NOMO-1 treated with dmso at 0.1 percent for 144 hours (cell line): ENCODE results near the gene TNRC6B.

Source experiments
- DNase-seq: peaks from one replicate; lab custom pipeline; 2025; ENCODE audit not compliant: unreplicated experiment; lab: John Stamatoyannopoulos, UW

Gene TNRC6B

DNA sequence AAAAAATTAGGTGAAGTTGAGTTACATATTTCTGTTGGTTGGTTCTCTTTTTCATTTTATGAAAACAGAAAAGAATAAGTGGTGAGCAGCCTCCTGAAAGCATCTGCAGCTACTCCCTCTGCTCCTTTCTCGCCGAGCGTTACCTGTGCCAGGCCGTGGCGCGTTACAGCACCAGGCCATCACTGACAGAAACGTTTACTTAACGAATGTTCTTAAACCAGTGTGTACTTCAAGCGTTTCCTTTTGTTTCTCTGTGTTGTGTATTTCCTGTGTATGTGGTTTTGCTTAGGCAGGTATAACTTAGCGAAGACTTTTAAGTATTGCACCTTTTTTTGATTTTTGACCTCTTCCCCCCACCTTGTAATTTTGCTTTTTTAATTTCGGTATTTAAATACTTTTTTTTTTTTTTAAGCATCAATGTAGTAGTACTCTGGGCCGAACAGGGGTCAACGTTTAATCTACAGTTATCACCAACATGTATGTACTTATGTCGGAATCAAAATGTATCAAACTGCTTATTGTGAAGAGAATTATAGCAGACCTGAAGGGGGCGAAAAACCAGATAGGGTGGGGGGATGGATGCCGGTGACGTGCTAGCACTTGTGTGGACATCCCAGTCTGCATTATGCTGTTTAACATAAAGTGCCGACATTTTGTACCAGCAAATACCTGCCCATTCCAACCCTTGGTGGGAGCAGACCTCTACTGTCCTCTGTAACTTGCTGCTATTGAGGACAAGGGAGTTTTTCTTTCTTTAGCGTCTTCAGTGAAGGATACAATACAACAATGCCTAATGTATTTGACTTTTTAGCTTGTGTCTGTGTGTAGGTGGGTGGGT is 147.0 kb downstream of the TNRC6B start:
- no peak for DNase-seq

DNA sequence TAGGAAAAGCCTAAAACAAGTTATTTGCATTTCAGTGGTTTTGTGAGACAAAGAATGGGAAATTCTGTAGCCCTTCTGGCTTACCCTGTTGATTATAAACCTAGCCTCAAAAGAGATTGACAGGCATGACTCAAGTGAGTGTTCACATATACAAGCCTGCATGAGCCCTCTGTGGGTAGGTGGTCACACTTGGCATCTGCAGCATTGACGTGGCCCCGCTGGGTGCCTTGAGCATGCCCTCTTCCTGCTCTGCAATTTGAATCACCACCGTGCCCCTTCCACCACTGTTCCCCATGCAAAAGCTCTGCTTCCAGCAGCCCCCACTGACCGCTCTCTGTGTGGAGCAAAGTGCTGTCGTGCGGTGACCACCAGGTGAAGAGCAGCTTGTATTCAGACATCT is 147.6 kb downstream of the TNRC6B start:
- no peak for DNase-seq

DNA sequence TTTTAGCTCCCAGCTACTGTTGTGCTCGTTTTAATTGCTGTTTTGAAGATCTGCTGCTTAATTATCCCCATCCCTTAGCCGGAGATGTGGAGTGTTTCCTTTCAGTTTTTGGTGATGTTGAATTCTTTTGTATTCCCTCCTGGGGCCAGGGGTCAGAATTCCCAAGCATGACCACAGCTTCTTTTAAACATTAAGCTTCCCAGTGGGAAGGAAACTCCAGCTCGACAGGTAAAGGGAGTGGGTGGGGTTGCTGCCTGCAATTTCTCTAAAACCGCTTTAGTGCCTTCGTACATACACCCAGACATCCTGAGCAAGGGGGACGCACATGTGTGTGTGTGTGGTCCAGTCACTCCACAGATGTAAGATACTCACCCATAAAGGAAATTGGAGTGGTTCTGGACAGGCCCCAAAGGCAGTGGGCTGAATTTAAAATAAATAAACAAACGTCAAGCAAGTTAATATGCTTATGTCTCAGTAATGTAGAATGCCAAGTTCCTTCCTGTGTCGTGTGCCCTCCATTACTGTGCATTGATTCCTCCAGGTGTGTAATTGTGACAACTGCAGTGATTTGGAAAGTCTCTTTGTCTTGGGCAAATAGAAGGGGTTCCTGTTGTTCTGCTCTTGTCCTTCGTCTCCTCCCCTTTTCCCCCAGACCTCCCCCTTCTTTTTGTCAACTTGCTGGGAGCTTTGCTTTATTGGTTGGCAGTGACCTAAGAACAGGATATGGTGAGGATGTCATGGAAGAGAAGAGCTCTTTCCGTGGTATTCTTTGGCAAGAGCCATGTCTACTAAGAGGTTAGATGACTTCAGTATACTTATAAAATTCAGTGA is 149.4 kb downstream of the TNRC6B start:
- no peak for DNase-seq

DNA sequence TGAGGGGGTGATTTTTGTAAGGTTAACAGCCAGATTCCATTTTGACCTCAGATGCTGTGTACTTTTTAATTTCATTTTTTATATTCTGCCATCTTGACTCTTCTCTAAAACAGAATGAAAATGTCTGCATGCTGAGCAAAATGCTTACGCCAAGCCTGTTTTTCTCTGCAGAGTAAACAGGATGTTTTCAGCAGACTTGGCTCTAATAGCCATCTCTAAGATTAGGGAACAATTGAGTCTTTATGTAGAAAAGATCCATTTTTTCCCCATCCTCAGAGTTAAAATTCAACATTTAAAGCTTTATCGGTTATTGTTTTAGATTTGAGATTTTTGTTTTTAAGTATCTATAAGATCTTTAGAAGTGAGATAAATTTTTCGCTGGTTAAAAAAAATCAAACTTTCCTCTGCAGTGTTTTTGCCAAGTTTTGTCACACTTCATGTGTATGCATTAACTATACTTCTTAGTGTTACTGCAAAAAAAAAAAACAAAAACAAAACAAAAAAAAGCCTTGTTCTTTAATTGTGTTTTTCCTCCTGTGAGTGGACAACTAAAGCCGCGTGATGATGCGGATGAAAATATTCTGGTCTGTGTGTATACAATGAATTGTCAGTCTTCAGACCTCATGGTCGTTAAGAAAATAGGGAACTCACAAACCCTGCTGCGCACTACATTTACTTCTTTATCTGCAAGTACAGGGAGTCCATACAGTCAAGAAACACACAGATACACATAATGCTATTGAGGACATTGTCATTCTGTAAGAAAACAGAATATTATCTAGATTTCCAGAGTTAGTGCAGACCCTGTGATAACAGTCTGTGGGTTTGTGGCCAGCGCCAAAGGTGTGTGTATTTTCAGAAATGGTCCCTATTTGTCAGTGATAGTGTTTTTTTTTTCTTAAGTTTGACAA is 151.1 kb downstream of the TNRC6B start:
- DNase-seq, result no peak

- DNase-seq, result no peak
Observed at GRCh38 chr22:40329466-40329865, 151.7 kb downstream of the TNRC6B start.

GRCh38 chr22:40330086-40330485 is 152.4 kb downstream of the TNRC6B start:
- no peak for DNase-seq

DNA sequence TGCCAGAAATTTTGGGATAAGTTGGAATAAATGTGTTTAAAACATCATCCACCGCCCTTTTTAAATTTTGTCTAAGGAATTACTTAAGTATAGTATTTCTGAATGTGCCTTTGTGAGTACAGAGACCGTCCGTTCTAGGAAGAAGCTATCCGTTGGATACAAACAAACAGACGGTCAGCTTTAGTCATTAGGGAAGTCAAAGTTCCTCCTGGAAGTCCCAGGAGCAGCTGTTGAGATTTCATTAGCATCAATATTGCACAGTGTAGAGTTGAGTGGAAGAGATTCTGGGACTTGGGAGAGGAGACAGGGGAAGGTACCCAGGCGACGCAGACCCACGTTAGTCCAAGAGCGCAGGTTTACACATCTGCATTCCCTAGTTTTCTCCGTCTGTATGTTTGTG is 152.9 kb downstream of the TNRC6B start:
- no peak for DNase-seq

- DNase-seq, result no peak
Observed at GRCh38 chr22:40331706-40332105, 154.0 kb downstream of the TNRC6B start.

GRCh38 chr22:40332319-40332781 is 154.6 kb downstream of the TNRC6B start:
- no peak for DNase-seq

GRCh38 chr22:40334060-40334459 is 156.3 kb downstream of the TNRC6B start:
- no peak for DNase-seq

DNA sequence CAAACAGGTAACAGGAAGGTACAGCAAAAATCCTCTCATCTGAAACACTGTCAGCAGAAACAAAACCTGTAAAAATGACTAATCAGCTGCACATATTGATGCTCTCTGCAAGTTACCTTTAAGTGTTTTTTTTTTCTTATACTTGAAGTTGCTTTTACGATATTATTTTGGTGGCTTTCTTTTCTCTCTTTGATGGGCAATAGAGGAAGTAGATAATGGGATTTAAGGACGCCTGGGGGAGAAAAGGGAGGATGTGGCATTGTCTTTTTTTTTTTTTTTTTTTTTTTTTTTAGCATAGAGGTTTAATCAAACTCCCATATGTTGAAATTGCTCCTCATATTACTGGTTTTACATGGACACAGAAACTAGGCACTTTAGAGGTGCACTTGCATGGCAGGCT is 157.2 kb downstream of the TNRC6B start:
- DNase-seq, result no peak

GRCh38 chr22:40335358-40335757 is 157.6 kb downstream of the TNRC6B start:
- no peak for DNase-seq

- no peak for DNase-seq
Observed at GRCh38 chr22:40340044-40340443, 162.3 kb downstream of the TNRC6B start.

DNA sequence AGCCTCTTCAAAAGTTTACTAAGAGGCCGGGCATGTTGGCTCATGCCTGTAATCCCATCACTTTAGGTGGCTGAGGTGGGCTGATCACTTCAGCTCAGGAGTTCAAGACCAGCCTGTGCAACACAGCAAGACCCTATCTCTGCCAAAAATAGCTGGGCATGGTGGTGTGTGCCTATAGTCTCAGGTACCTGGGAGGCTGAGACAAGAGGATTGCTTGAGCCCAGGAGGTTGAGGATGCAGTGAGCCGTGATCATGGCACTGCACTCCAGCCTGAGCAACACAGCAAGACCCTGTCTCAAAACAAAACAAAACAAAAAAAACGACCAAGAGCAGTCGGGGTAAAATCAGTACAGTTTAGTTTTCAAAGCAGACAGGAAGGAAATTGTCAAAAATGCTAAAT is 163.9 kb downstream of the TNRC6B start:
- DNase-seq, result no peak

- DNase-seq, result no peak
Observed at GRCh38 chr22:40342521-40342920, 164.8 kb downstream of the TNRC6B start.

GRCh38 chr22:40345271-40345670 is 167.5 kb downstream of the TNRC6B start:
- no peak for DNase-seq

DNA sequence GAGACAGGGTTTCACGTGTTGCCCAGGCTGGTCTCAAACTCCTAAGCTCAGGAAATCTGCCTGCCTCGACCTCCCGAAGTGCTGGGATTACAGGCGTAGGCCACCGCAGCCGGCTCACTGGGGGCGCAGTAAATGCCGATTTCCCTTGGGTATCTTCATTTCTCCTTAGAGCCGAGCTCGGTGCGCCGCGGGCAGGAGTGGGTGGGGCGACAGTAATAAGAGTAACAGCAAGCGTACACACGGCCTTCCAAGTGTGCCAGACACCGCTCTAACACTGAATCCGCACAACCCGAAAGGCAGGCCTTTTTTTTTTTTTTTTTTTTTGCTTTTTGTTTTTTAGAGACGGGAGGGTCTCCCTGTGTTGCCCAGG is 168.1 kb downstream of the TNRC6B start:
- peak; percentile 31 for DNase-seq

DNA sequence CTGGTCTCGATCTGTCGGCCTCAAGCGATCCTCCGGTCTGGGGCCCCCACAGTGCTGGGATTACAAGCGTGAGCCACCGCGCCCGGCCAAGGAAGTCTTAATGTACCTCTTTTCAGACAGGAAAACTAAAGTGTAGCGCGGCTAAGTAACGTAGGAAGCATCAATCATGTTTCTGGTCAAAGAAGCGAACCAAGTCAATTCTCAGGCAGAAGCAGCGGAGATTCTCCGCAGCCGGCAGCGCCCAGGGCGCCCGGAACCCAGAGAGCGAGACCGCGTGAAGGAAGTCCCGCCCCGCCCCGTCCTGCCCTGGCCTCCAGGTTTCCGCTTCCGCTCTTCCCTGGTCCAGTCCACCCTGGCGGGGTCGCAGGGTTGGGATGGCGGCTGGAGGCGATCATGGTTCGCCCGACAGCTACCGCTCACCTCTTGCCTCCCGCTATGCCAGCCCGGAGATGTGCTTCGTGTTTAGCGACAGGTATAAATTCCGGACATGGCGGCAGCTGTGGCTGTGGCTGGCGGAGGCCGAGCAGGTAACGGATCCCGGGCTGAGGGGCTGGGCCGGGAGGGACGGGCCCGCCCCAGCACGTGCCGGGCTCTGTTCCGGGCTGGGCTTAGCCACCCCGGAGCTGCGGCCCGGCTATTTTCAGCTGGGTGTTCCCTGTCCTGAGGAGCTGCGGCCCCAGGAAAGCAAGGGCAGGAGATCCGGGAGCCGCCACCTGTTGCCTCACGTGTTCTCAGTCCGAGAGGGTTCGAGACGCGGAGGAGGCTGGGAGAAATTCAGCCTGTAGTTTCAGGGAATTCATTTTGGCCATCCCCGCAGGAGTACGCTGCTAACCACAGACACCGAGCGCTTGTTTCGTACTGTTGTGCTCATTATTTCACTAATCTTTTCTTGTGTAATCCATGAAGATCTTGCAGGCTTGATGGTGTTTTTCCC is 168.7 kb downstream of the TNRC6B start, which contains the start of gene ADSL:
TSS of gene ADSL (plus strand) at position 316 of the 934 bp plus-strand sequence. CDS start at position 375, 59 bp downstream.
- peak; percentile 71 for DNase-seq

GRCh38 chr22:40347300-40347699 is 169.6 kb downstream of the TNRC6B start:
- no peak for DNase-seq
